ENCODE measurements around the gene FBRS.

DNA sequence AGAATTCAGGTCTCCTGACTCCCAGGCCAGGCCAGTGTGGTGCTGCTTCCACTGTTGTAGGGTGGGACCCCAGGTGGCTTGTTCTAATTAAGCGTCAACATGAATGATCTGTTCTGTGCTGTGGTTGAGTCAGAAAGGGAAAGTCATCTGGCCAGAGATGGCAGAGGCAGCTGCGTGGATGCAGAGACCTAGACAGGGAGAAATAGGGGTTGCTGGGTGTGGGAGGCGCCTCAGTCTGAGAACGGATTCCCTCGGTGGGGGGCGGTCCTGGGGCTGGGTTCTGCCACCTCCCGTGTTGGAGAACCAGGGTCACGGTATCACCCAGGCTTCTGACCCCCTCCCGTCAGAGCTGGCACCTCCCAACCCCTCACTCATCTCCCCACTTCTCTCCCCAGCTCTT, 5.6 kb downstream of the FBRS start:
- TF ChIP-seq CTCF (IDR thresholded peaks at IDR 0.05; ENCODE audit: poor library complexity) (no peak), EZH2phosphoT487 (IDR thresholded peaks at IDR 0.05; ENCODE audit: low read depth, severe bottlenecking, unreplicated experiment) (no peak)
